Measurements from ENCODE around the gene SMIM33. TPM values are rescaled to one million over a fixed set of nuclear protein-coding genes. Genes with fewer than 3 reads are reported as not detected.

SMIM33 gene
- total RNA-seq, 1 experiment from 2014 or later: not detected

DNA sequence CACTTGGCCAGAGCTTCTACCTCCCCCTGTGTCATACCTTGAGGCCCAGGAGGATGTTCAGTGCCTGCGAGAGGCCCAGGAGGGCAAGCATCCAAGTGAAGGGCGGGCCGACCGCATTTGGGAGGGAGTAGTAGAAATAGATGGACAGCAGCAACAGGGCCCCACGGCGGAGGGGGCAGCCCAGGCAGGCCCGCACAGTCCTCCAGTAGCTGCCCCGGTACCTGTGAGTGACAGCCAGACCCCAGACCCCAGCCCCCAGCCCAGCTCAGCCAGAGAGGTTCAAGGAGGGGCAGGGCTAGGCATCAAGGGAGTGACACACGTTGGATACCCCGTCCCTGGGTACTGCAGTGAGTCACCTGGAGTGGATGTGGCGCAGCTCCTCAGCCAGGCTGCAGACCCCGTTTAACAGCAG lies 10.3 kb downstream of the SMIM33 start:
- Histone ChIP-seq H3K18ac (ENCODE audit: insufficient read length, low read depth, low read length) (no peak overlapping the region), H2AK5ac (ENCODE audit: insufficient read length, low read length) (no peak overlapping the region), H2BK120ac (ENCODE audit: low read depth, low read length, poor library complexity, severe bottlenecking) (no peak overlapping the region), H3K9ac (ENCODE audit: extremely low read depth, insufficient read length, low read length) (no peak overlapping the region), H3K79me1 (ENCODE audit: insufficient read depth, low read depth, low read length, poor library complexity, severe bottlenecking) (no peaks in the 10 kb centered on the region), H2BK20ac (ENCODE audit: low read depth, low read length, poor library complexity, severe bottlenecking) (no peak overlapping the region), H4K91ac (ENCODE audit: insufficient read length, low read depth, low read length) (no peak overlapping the region), H3K56ac (ENCODE audit: insufficient read length, low read depth, low read length) (no peak overlapping the region), H3T11ph (ENCODE audit: low read length) (no peak overlapping the region), H3K27me3 (ENCODE audit: insufficient read depth, low read length) (no peaks in the 10 kb centered on the region), H2BK12ac (ENCODE audit: insufficient read length, low read depth, low read length) (no peak overlapping the region), H2AFZ (ENCODE audit: low read length) (no peak overlapping the region), H3K9me3 (ENCODE audit: control insufficient read depth, low read depth, low read length) (no peaks in the 10 kb centered on the region), H3K23me2 (ENCODE audit: insufficient read length, low read depth, low read length, poor library complexity, severe bottlenecking) (no peaks in the 10 kb centered on the region), H3K4me1 (ENCODE audit: insufficient read depth, low read length) (no peaks in the 10 kb centered on the region), H4K20me1 (ENCODE audit: control insufficient read depth, insufficient read depth, insufficient read length) (no peaks in the 10 kb centered on the region), H4K8ac (replicated peaks; ENCODE audit: insufficient read length, low read depth, low read length) (no peak overlapping the region), H2BK5ac (ENCODE audit: insufficient read length, low read length) (no peak overlapping the region), H4K5ac (ENCODE audit: insufficient read length, low read depth, low read length) (no peak overlapping the region), H3K4ac (ENCODE audit: low read depth, low read length) (no peak overlapping the region), H2BK15ac (ENCODE audit: low read depth, low read length) (no peak overlapping the region), H3K79me2 (ENCODE audit: insufficient read depth, low read length) (no peaks in the 10 kb centered on the region), H3K14ac (ENCODE audit: insufficient read depth, low read length) (no peak overlapping the region), H3K23ac (ENCODE audit: insufficient read length, low read depth, low read length) (no peak overlapping the region), H3K4me2 (ENCODE audit: insufficient read depth, insufficient read length, low read length) (no peak overlapping the region), H3K27ac (ENCODE audit: insufficient read length, low read depth, low read length) (no peak overlapping the region)
- no peak overlapping the region for H3K4me3 Mint-ChIP-seq
- WGBS (ENCODE audit: extremely low coverage, insufficient read length, low lambda C conversion rate): no CpG with 5 or more reads among the region's 12 CpGs
- peaks cover 7 to 28% of the 10 kb centered on the region in 2 experiments for H3K4me1 Mint-ChIP-seq
- no peaks in the 10 kb centered on the region for H3K36me3 Mint-ChIP-seq (ENCODE audit: insufficient read depth in 1 of 3, low read depth in 3 of 3)
- H3K9me3 Mint-ChIP-seq: no peaks in the 10 kb centered on the region
- no peak for DNase-seq
- no peaks in the 10 kb centered on the region for H3K27me3 Mint-ChIP-seq (ENCODE audit: low read depth)
- TF ChIP-seq, protein P1, sequence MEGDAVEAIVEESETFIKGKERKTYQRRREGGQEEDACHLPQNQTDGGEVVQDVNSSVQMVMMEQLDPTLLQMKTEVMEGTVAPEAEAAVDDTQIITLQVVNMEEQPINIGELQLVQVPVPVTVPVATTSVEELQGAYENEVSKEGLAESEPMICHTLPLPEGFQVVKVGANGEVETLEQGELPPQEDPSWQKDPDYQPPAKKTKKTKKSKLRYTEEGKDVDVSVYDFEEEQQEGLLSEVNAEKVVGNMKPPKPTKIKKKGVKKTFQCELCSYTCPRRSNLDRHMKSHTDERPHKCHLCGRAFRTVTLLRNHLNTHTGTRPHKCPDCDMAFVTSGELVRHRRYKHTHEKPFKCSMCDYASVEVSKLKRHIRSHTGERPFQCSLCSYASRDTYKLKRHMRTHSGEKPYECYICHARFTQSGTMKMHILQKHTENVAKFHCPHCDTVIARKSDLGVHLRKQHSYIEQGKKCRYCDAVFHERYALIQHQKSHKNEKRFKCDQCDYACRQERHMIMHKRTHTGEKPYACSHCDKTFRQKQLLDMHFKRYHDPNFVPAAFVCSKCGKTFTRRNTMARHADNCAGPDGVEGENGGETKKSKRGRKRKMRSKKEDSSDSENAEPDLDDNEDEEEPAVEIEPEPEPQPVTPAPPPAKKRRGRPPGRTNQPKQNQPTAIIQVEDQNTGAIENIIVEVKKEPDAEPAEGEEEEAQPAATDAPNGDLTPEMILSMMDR (conservative IDR thresholded peaks at IDR 0.05): no peak
- H3K27ac Mint-ChIP-seq: no peak overlapping the region; a peak in 1 of 7 replicates
